WTC11 (cell line): ENCODE measurements around the gene TXNRD1. TPM values are rescaled to one million over a fixed set of nuclear protein-coding genes. Genes with fewer than 3 reads are reported as not detected.
A peak's percentile ranks its signal among the peaks of the same experiment; 100 is the strongest.

Experiments used
- ATAC-seq: fragments of 200-7000 bp; cut with Tn5 transposase; 2 replicates; pipeline ENCODE4 v1.10.0; 2021; ENCODE audit warnings: mild to moderate bottlenecking, moderate library complexity
- CTCF ChIA-PET: fragments of 300-600 bp; sonication (Branson Sonifier 250); formaldehyde crosslinking; loops from one replicate; lab custom pipeline; 2021; ENCODE audit warnings: antibody characterized with exemption; lab: Charles Lee
- POLR2A ChIA-PET: fragments of 350-600 bp; sonication (Branson Sonifier 250); formaldehyde crosslinking; loops from one replicate; lab custom pipeline; 2021; ENCODE audit warnings: antibody characterized with exemption; lab: Charles Lee
- DNase-seq: peaks from one replicate; pipeline ENCODE4 v3.0.0; 2021; ENCODE audit warnings: low spot score
- H3K27ac Mint-ChIP-seq: 2 replicates; pipeline ENCODE4 v1.8.0; 2021; ENCODE audit warnings: mixed read lengths
- H3K27me3 Mint-ChIP-seq: 2 replicates; pipeline ENCODE4 v1.8.0; 2021; ENCODE audit warnings: low read depth, mild to moderate bottlenecking, moderate library complexity, mixed read lengths
- H3K36me3 Mint-ChIP-seq: 2 replicates; pipeline ENCODE4 v1.8.0; 2021; ENCODE audit warnings: mixed read lengths
- H3K4me1 Mint-ChIP-seq: 2 replicates; pipeline ENCODE4 v1.8.0; 2022; ENCODE audit warnings: mixed read lengths
- H3K4me3 Mint-ChIP-seq: 2 replicates; pipeline ENCODE4 v1.8.0; 2021; ENCODE audit warnings: mild to moderate bottlenecking, moderate library complexity, mixed read lengths
- H3K9me3 Mint-ChIP-seq: 2 replicates; pipeline ENCODE4 v1.8.0; 2021; ENCODE audit warnings: mixed read lengths
- ATF1 ChIP-seq: sonication (generic); formaldehyde crosslinking; IDR thresholded peaks from 2 replicates; pipeline ENCODE4 v1.8.1; 2023; ENCODE audit warnings: mild to moderate bottlenecking, moderate library complexity, missing genetic modification reagents
- CREM ChIP-seq: sonication (generic); formaldehyde crosslinking; IDR thresholded peaks from 2 replicates; pipeline ENCODE4 v1.8.1; 2022; ENCODE audit warnings: mild to moderate bottlenecking, missing genetic modification reagents, moderate library complexity
- ELF4 ChIP-seq: sonication (generic); formaldehyde crosslinking; IDR thresholded peaks from 2 replicates; pipeline ENCODE4 v1.8.1; 2022; ENCODE audit warnings: low read depth, mild to moderate bottlenecking, moderate library complexity, missing genetic modification reagents
- EMX1 ChIP-seq: fragments of 250-450 bp; sonication (Bioruptor Pico); IDR thresholded peaks from 2 replicates; pipeline ENCODE4 v1.8.0; 2021; ENCODE audit warnings: mild to moderate bottlenecking
- HMGA2 ChIP-seq: fragments of 250-450 bp; sonication (Bioruptor Pico); IDR thresholded peaks from 2 replicates; pipeline ENCODE4 v1.4.0; 2021; ENCODE audit warnings: mild to moderate bottlenecking, moderate library complexity
- IRF2 ChIP-seq: sonication (generic); formaldehyde crosslinking; IDR thresholded peaks from 2 replicates; pipeline ENCODE4 v1.8.0; 2022; ENCODE audit warnings: low read depth, missing genetic modification reagents, borderline replicate concordance
- JAZF1 ChIP-seq: fragments of 250-450 bp; sonication (Bioruptor Pico); IDR thresholded peaks from 2 replicates; pipeline ENCODE4 v1.9.0; 2021; ENCODE audit warnings: moderate library complexity, mild to moderate bottlenecking, inconsistent platforms
- NR1H2 ChIP-seq: sonication (generic); formaldehyde crosslinking; IDR thresholded peaks from 2 replicates; pipeline ENCODE4 v1.9.0; 2021; ENCODE audit warnings: mild to moderate bottlenecking, moderate library complexity, missing genetic modification reagents
- PRRX2 ChIP-seq: fragments of 250-450 bp; sonication (Bioruptor Pico); IDR thresholded peaks from 2 replicates; pipeline ENCODE4 v1.8.0; 2021; ENCODE audit warnings: mild to moderate bottlenecking
- SMAD3 ChIP-seq: sonication (generic); formaldehyde crosslinking; IDR thresholded peaks from 2 replicates; pipeline ENCODE4 v1.8.0; 2022; ENCODE audit warnings: missing genetic modification reagents, mild to moderate bottlenecking, borderline replicate concordance
- SP1 ChIP-seq: sonication (generic); formaldehyde crosslinking; conservative IDR thresholded peaks from 2 replicates; pipeline ENCODE4 v1.8.1; 2022; ENCODE audit warnings: missing genetic modification reagents
- ZNF121 ChIP-seq: sonication (generic); formaldehyde crosslinking; IDR thresholded peaks from 2 replicates; pipeline ENCODE4 v1.8.0; 2023; ENCODE audit warnings: missing genetic modification reagents
- total RNA-seq: library from RNA; stranded (reverse); gene quantifications from 3 replicates; pipeline ENCODE4 v1.2.3, GENCODE V29; 2021
- TF ChIP-seq, protein P1 (sequence below): sonication (generic); formaldehyde crosslinking; IDR thresholded peaks from 2 replicates; pipeline ENCODE4 v1.8.1; 2022; ENCODE audit warnings: missing genetic modification reagents, borderline replicate concordance
- TF ChIP-seq, protein P2 (sequence below): sonication (generic); formaldehyde crosslinking; IDR thresholded peaks from 2 replicates; pipeline ENCODE4 v1.8.1; 2023; ENCODE audit warnings: mild to moderate bottlenecking, missing genetic modification reagents
- TF ChIP-seq, protein P3 (sequence below): sonication (generic); formaldehyde crosslinking; IDR thresholded peaks from 2 replicates; pipeline ENCODE4 v1.8.1; 2023; ENCODE audit warnings: mild to moderate bottlenecking, moderate library complexity, missing genetic modification reagents
- TF ChIP-seq, protein P4 (sequence below): sonication (generic); formaldehyde crosslinking; IDR thresholded peaks from 2 replicates; pipeline ENCODE4 v1.8.0; 2022; ENCODE audit warnings: mild to moderate bottlenecking, missing genetic modification reagents
- TF ChIP-seq, protein P5 (sequence below): sonication (generic); formaldehyde crosslinking; IDR thresholded peaks from 2 replicates; pipeline ENCODE4 v1.8.1; 2022; ENCODE audit warnings: low read depth, mild to moderate bottlenecking, moderate library complexity, missing genetic modification reagents, borderline replicate concordance
- TF ChIP-seq, protein P6 (sequence below): sonication (generic); formaldehyde crosslinking; IDR thresholded peaks from 2 replicates; pipeline ENCODE4 v1.8.0; 2022; ENCODE audit warnings: mild to moderate bottlenecking, missing genetic modification reagents

Gene TXNRD1
- total RNA-seq, 1 experiment from 2014 or later: 113 TPM

DNA sequence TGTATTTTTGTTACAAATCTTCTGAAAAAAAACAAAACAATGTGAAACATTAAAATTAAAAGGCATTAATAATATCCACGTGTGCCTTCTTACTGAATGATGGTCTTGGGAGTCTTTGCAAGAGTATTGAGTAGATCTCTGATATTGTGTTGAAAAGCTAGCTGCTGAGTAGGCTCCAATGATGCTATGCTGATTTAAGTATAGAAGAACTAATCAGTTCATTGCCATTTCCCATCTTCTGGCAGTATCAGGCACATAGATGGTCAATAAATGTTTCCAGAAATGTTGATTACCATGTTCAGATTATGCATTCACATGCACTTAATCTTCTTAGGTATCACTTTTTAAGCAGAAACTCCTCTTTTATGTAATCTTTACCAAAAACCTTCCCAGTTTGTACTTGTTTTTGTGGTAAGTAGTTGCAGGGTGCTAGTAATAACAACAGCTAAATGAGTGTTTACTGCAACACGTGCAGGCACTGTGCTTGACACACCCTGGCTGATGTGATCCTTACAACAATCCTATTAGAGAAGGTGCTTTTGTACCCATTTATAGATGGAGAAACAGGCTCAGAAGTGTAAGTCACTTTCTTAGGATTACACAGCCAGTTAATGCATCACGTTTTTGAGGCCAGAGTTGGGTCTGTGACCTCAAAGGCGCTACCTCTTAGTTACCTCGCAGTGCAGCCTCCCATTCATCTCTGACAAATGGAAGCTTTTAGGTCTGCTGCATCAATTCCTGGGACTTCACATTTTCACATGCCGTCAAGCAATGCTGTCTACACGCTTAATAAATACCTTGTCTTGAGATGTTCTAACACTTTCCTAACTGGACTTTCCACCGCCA lies 134.9 kb downstream of the TXNRD1 start:
- no peaks in the 10 kb centered on the region for H3K9me3 Mint-ChIP-seq
- POLR2A ChIA-PET: interaction anchor here (0.8 kb wide), 1 partner anchor 63 kb away, joined by 3 read pairs; no protein-coding TSS in a partner anchor
- no peak for TF ChIP-seq ELF4 (CRISPR knock-in tag)
- no peak for TF ChIP-seq SP1
- TF ChIP-seq IRF2: no peak
- TF ChIP-seq, protein P1, sequence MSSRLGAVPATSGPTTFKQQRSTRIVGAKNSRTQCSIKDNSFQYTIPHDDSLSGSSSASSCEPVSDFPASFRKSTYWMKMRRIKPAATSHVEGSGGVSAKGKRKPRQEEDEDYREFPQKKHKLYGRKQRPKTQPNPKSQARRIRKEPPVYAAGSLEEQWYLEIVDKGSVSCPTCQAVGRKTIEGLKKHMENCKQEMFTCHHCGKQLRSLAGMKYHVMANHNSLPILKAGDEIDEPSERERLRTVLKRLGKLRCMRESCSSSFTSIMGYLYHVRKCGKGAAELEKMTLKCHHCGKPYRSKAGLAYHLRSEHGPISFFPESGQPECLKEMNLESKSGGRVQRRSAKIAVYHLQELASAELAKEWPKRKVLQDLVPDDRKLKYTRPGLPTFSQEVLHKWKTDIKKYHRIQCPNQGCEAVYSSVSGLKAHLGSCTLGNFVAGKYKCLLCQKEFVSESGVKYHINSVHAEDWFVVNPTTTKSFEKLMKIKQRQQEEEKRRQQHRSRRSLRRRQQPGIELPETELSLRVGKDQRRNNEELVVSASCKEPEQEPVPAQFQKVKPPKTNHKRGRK (CRISPR knock-in tag): no peak
- TF ChIP-seq, protein P2, sequence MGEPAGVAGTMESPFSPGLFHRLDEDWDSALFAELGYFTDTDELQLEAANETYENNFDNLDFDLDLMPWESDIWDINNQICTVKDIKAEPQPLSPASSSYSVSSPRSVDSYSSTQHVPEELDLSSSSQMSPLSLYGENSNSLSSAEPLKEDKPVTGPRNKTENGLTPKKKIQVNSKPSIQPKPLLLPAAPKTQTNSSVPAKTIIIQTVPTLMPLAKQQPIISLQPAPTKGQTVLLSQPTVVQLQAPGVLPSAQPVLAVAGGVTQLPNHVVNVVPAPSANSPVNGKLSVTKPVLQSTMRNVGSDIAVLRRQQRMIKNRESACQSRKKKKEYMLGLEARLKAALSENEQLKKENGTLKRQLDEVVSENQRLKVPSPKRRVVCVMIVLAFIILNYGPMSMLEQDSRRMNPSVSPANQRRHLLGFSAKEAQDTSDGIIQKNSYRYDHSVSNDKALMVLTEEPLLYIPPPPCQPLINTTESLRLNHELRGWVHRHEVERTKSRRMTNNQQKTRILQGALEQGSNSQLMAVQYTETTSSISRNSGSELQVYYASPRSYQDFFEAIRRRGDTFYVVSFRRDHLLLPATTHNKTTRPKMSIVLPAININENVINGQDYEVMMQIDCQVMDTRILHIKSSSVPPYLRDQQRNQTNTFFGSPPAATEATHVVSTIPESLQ (CRISPR knock-in tag): no peak
- no peak for TF ChIP-seq NR1H2 (CRISPR knock-in tag)
- TF ChIP-seq, protein P3, sequence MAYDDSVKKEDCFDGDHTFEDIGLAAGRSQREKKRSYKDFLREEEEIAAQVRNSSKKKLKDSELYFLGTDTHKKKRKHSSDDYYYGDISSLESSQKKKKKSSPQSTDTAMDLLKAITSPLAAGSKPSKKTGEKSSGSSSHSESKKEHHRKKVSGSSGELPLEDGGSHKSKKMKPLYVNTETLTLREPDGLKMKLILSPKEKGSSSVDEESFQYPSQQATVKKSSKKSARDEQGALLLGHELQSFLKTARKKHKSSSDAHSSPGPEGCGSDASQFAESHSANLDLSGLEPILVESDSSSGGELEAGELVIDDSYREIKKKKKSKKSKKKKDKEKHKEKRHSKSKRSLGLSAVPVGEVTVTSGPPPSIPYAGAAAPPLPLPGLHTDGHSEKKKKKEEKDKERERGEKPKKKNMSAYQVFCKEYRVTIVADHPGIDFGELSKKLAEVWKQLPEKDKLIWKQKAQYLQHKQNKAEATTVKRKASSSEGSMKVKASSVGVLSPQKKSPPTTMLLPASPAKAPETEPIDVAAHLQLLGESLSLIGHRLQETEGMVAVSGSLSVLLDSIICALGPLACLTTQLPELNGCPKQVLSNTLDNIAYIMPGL (CRISPR knock-in tag): no peak
- TF ChIP-seq, all 79 proteins: peak for 0
- DNase-seq: no peak
- H3K27me3 Mint-ChIP-seq: no peaks in the 10 kb centered on the region
- peaks cover 27% of the 10 kb centered on the region for H3K36me3 Mint-ChIP-seq
- CTCF ChIA-PET: interaction anchor here (0.9 to 1.8 kb wide), 3 partner anchors 8 to 134 kb away, joined by 3 to 7 read pairs (median 3); no protein-coding TSS in a partner anchor
- H3K4me3 Mint-ChIP-seq: no peak overlapping the region
- H3K27ac Mint-ChIP-seq: peak overlapping the region; percentile 92
- no peak for ATAC-seq
- H3K4me1 Mint-ChIP-seq: peaks cover 24% of the 10 kb centered on the region

DNA sequence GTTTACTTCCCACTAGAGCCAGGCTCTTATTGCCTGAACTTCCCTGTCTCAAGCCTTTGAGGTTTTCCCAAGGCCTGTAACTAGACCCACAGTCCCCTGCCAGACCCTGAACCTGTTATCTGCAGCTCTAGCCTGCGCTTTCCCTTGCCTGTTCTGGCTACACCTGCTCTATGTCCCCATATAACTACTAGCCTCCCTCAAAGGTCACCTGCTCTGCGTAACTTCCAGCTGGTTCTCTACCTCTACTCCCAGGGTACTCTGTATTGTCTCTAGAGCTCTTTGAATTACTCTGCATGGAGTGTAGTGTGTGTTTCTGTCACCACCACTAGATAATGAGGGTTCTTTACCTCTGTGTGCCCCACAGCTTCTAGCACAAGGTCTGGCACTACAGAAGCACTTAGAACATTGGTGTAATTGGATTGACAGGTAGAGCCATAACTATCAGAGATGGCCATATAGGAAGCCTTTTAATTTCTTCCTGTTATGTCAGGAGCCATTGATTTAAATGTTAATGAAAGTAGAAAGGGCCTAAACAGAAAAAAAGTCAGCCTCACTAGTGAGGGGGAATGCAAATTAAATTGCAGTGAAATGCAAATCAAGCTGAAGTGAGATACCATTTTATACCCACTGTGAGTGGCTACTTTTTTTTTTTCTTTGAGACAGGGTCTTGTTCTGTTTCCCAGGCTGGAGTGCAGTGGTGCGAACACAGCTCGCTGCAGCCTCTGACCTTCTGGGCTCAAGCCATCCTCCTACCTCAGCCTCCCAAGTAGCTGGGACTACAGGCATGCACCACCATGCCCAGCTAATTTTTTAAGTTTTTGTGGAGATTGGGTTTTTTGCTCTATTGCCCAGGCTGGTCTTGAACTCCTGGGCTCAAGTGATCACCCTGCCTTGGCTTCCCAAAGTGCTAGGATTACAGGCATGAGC lies 135.7 kb downstream of the TXNRD1 start:
- Mint-ChIP-seq H3K4me3 (no peak overlapping the region), H3K9me3 (no peaks in the 10 kb centered on the region), H3K27me3 (no peaks in the 10 kb centered on the region), H3K4me1 (peaks cover 24% of the 10 kb centered on the region), H3K36me3 (peaks cover 25% of the 10 kb centered on the region), H3K27ac (peak overlapping the region; percentile 92)
- ChIA-PET POLR2A (interaction anchor here (0.8 kb wide), 1 partner anchor 64 kb away, joined by 3 read pairs; no protein-coding TSS in a partner anchor), CTCF (interaction anchor here (0.9 to 1.8 kb wide), 4 partner anchors 9 to 213 kb away, joined by 3 to 7 read pairs (median 3); no protein-coding TSS in a partner anchor)
- no peak for TF ChIP-seq CREM (CRISPR knock-in tag)
- TF ChIP-seq PRRX2: no peak
- TF ChIP-seq ZNF121: peak; percentile 88
- TF ChIP-seq, protein P4, sequence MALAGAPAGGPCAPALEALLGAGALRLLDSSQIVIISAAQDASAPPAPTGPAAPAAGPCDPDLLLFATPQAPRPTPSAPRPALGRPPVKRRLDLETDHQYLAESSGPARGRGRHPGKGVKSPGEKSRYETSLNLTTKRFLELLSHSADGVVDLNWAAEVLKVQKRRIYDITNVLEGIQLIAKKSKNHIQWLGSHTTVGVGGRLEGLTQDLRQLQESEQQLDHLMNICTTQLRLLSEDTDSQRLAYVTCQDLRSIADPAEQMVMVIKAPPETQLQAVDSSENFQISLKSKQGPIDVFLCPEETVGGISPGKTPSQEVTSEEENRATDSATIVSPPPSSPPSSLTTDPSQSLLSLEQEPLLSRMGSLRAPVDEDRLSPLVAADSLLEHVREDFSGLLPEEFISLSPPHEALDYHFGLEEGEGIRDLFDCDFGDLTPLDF (CRISPR knock-in tag): no peak
- DNase-seq (no peak), ATAC-seq (peak; percentile 80)

DNA sequence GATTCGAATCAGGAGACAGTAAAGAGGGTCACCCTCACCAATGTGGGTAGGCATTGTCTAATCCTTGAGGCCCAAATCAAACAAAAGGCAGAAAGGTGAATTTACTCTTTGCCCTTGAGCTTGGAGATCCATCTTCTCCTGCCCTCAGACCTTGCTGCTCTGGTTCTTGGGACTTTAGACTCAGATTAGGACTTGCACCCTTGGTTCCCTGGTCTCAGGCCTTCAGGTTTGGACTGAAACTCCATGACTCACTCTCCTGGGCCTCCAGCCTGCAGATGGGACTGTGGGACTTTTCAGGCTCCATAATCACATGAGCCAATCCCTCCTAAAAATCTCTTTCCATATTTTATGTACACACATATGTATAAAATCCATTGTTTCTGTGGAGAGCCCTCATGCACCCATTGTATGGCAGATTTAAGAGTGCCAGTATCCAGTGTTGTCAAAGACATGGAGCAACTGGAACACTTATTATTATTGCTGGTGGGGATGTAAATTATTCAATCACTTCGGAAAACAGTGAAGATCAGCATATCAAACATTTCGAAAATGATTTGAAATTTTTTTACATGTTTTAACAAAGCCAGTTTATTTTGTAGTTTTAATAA lies 136.6 kb downstream of the TXNRD1 start:
- no peak overlapping the region for H3K27ac Mint-ChIP-seq
- ChIA-PET POLR2A (no interaction called here), CTCF (interaction anchor here (0.8 to 1.8 kb wide), 4 partner anchors 10 to 214 kb away, joined by 3 to 7 read pairs (median 4); no protein-coding TSS in a partner anchor)
- H3K4me1 Mint-ChIP-seq: peaks cover 24% of the 10 kb centered on the region
- H3K9me3 Mint-ChIP-seq: no peaks in the 10 kb centered on the region
- peaks cover 25% of the 10 kb centered on the region for H3K36me3 Mint-ChIP-seq
- no peak overlapping the region for H3K4me3 Mint-ChIP-seq
- DNase-seq: no peak
- ATAC-seq: no peak
- H3K27me3 Mint-ChIP-seq: no peaks in the 10 kb centered on the region
- TF ChIP-seq ATF1 (CRISPR knock-in tag) (no peak), JAZF1 (CRISPR knock-in tag) (no peak), HMGA2 (no peak), SP1 (no peak), EMX1 (CRISPR knock-in tag) (no peak), NR1H2 (CRISPR knock-in tag) (no peak), SMAD3 (CRISPR knock-in tag) (no peak)
- TF ChIP-seq, protein P5, sequence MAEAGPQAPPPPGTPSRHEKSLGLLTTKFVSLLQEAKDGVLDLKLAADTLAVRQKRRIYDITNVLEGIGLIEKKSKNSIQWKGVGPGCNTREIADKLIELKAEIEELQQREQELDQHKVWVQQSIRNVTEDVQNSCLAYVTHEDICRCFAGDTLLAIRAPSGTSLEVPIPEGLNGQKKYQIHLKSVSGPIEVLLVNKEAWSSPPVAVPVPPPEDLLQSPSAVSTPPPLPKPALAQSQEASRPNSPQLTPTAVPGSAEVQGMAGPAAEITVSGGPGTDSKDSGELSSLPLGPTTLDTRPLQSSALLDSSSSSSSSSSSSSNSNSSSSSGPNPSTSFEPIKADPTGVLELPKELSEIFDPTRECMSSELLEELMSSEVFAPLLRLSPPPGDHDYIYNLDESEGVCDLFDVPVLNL (CRISPR knock-in tag): no peak
- TF ChIP-seq, protein P6, sequence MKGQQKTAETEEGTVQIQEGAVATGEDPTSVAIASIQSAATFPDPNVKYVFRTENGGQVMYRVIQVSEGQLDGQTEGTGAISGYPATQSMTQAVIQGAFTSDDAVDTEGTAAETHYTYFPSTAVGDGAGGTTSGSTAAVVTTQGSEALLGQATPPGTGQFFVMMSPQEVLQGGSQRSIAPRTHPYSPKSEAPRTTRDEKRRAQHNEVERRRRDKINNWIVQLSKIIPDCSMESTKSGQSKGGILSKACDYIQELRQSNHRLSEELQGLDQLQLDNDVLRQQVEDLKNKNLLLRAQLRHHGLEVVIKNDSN (CRISPR knock-in tag): no peak
